DOHH2 (cell line): Measurements from ENCODE around the gene LKAAEAR1.

Experiments
- H3F3A ChIP-seq: fragments of 200-600 bp; sonication (generic), shearing (Covaris generic); 2 replicates; pipeline ENCODE4 v1.6.0; 2016; ENCODE audit warnings: antibody characterized with exemption, mild to moderate bottlenecking; ENCODE audit not compliant: control insufficient read depth, insufficient read depth
- H3K27ac ChIP-seq: fragments of 200-600 bp; sonication (generic); 2 replicates; pipeline ENCODE4 v1.5.1; 2014; ENCODE audit warnings: low read depth, mild to moderate bottlenecking, low read length, moderate library complexity
- H3K27me3 ChIP-seq: fragments of 200-600 bp; sonication (generic); 2 replicates; pipeline ENCODE4 v1.6.1; 2014; ENCODE audit warnings: mild to moderate bottlenecking, low read length, mixed read lengths; ENCODE audit not compliant: control insufficient read depth
- H3K36me3 ChIP-seq: fragments of 200-600 bp; sonication (generic); 2 replicates; pipeline ENCODE4 v1.6.1; 2014; ENCODE audit warnings: mild to moderate bottlenecking, low read length, moderate library complexity, mixed read lengths; ENCODE audit not compliant: control insufficient read depth
- H3K4me1 ChIP-seq: fragments of 200-600 bp; sonication (generic); 2 replicates; pipeline ENCODE4 v1.6.1; 2014; ENCODE audit warnings: mild to moderate bottlenecking, low read length, mixed read lengths; ENCODE audit not compliant: control insufficient read depth
- H3K4me2 ChIP-seq: fragments of 200-600 bp; sonication (generic); 2 replicates; pipeline ENCODE4 v1.6.0; 2014; ENCODE audit warnings: mild to moderate bottlenecking, low read length, moderate library complexity
- H3K4me3 ChIP-seq: fragments of 200-600 bp; sonication (generic); 2 replicates; pipeline ENCODE4 v1.5.1; 2014; ENCODE audit warnings: mild to moderate bottlenecking, low read length, mixed read lengths
- H3K79me2 ChIP-seq: fragments of 200-600 bp; sonication (generic); 2 replicates; pipeline ENCODE4 v1.6.1; 2014; ENCODE audit warnings: mild to moderate bottlenecking, low read length, mixed read lengths; ENCODE audit not compliant: control insufficient read depth
- H3K9me2 ChIP-seq: fragments of 200-600 bp; sonication (generic); replicated peaks from 2 replicates; pipeline ENCODE4 v1.6.1; 2014; ENCODE audit warnings: mild to moderate bottlenecking, low read length, mixed read lengths; ENCODE audit not compliant: control insufficient read depth
- H3K9me3 ChIP-seq: fragments of 200-600 bp; sonication (generic); 2 replicates; pipeline ENCODE4 v1.6.1; 2014; ENCODE audit warnings: antibody characterized with exemption, low read length, mixed read lengths; ENCODE audit not compliant: control insufficient read depth, insufficient read depth
- H4K20me1 ChIP-seq: fragments of 200-600 bp; sonication (generic); 2 replicates; pipeline ENCODE4 v1.6.0; 2014; ENCODE audit warnings: low read depth, mild to moderate bottlenecking, antibody characterized with exemption, low read length, moderate library complexity; ENCODE audit not compliant: control insufficient read depth, insufficient read depth
- EZH2phosphoT487 ChIP-seq: fragments of 200-600 bp; sonication (generic); IDR thresholded peaks from 2 replicates; pipeline ENCODE4 v1.6.1; 2017; ENCODE audit warnings: borderline replicate concordance, mild to moderate bottlenecking, antibody characterized with exemption, low read length, moderate library complexity, mixed read lengths
- TF ChIP-seq, protein P1 (sequence below): fragments of 200-600 bp; sonication (generic); IDR thresholded peaks from one replicate; pipeline ENCODE4 v1.5.1; 2014; ENCODE audit warnings: antibody characterized with exemption, mild to moderate bottlenecking, low read depth, low read length; ENCODE audit not compliant: poor library complexity, severe bottlenecking

Gene LKAAEAR1

DNA sequence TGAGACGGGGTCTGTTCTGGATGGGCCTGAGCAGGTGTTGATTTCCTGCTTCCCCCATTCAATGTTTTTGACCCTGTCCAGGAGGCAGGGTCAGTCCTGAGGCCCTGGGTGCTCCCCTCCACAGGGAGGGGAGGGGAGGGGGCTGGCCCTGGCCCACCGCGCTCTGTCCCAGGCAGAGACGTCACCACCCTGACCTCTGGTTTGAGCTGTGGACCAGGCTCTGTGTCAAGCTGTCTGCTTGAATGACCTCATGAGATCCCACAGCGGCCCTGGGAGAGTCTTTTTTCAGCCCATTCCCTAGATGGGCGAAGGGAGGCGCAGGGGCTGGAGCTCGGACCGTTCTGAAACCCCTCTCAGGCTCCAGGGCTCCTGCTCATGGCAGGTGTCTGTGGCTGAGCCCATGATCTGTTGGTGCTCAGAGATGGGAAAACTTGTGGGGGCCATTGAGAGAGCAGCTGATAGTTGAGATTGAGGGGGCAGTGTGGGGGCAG, 8.9 kb upstream of the LKAAEAR1 start:
- Histone ChIP-seq H3K27ac (no peak overlapping the region), H3K4me1 (no peaks in the 10 kb centered on the region), H3K9me2 (no peaks in the 10 kb centered on the region), H3K4me2 (no peak overlapping the region), H4K20me1 (no peaks in the 10 kb centered on the region), H3F3A (no peaks in the 10 kb centered on the region), H3K27me3 (peaks cover 3% of the 10 kb centered on the region; the same call in 1 of the 2 replicates), H3K79me2 (no peaks in the 10 kb centered on the region), H3K4me3 (no peak overlapping the region), H3K9me3 (peaks cover 8% of the 10 kb centered on the region; the same call in 1 of the 2 replicates), H3K36me3 (no peaks in the 10 kb centered on the region)
- TF ChIP-seq, protein P1, sequence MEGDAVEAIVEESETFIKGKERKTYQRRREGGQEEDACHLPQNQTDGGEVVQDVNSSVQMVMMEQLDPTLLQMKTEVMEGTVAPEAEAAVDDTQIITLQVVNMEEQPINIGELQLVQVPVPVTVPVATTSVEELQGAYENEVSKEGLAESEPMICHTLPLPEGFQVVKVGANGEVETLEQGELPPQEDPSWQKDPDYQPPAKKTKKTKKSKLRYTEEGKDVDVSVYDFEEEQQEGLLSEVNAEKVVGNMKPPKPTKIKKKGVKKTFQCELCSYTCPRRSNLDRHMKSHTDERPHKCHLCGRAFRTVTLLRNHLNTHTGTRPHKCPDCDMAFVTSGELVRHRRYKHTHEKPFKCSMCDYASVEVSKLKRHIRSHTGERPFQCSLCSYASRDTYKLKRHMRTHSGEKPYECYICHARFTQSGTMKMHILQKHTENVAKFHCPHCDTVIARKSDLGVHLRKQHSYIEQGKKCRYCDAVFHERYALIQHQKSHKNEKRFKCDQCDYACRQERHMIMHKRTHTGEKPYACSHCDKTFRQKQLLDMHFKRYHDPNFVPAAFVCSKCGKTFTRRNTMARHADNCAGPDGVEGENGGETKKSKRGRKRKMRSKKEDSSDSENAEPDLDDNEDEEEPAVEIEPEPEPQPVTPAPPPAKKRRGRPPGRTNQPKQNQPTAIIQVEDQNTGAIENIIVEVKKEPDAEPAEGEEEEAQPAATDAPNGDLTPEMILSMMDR, result no peak
- no peak for TF ChIP-seq EZH2phosphoT487

DNA sequence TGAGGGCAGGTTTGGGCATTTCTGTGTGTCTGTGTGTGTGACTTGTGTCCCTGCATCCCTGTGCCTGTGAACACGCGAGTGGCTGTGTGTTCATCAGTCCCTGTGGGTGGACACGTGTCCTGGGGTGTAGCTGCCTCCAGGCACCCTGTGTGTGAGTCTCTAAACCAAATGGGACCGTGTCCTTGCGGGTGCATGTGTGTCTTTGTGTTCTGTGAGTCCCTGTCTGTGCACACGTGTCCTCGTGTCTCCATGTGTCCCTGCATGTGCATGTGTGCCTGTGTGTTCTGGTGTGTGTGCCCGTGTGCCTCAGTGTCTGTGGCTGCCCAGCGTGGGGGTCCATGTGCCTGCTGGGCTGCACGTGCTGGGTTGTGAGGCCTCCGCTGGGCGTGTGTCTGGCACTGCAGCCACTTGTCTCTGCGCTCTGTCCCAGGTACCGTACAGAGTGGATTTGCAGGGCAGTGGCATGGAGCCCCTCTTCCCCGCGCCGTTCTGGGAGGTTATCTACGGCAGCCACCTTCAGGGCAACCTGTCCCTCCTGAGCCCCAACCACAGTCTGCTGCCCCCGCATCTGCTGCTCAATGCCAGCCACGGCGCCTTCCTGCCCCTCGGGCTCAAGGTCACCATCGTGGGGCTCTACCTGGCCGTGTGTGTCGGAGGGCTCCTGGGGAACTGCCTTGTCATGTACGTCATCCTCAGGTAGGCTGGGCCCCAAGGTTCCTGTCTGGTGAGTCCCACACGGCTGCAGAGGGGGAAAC, 8.2 kb upstream of the LKAAEAR1 start:
- Histone ChIP-seq H3K27ac (no peak overlapping the region), H3K4me2 (no peak overlapping the region), H3K4me3 (no peak overlapping the region), H3K79me2 (no peaks in the 10 kb centered on the region), H3K36me3 (no peaks in the 10 kb centered on the region), H3K4me1 (no peaks in the 10 kb centered on the region), H3K9me3 (peaks cover 12% of the 10 kb centered on the region; the same call in 1 of the 2 replicates), H3K9me2 (no peaks in the 10 kb centered on the region), H4K20me1 (no peaks in the 10 kb centered on the region), H3K27me3 (peaks cover 3% of the 10 kb centered on the region; the same call in 1 of the 2 replicates), H3F3A (no peaks in the 10 kb centered on the region)
- no peak for TF ChIP-seq EZH2phosphoT487
- TF ChIP-seq, protein P1, result no peak

DNA sequence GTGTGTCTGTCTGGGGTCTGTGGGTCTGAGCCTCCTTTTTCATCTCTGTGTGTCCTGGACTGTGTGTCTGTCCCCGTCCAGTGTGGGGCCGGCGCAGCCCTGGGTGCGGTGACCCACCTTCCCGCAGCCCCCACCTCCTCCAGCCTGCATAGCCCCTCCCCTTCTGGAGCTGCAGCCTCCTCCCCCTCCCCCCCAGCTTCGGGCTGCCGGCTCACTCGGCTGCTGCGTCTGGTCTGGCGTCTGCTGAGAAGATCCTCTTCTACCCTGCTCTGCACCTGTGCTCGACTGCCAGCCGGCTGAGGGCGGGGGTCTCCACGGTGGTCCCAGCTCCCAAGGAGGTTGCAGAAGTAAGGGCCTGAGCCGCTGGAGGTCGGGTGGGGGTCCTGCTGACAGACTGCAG, 7.6 kb upstream of the LKAAEAR1 start:
- H3F3A ChIP-seq, result no peaks in the 10 kb centered on the region
- peaks cover 11% of the 10 kb centered on the region; the same call in 1 of the 2 replicates for H3K9me3 ChIP-seq
- no peak overlapping the region for H3K4me3 ChIP-seq
- H3K9me2 ChIP-seq, result no peaks in the 10 kb centered on the region
- no peaks in the 10 kb centered on the region for H3K79me2 ChIP-seq
- H3K27ac ChIP-seq, result no peak overlapping the region
- no peak overlapping the region for H3K4me2 ChIP-seq
- H4K20me1 ChIP-seq, result no peaks in the 10 kb centered on the region
- no peak for TF ChIP-seq EZH2phosphoT487
- TF ChIP-seq, protein P1, result no peak
- H3K4me1 ChIP-seq, result no peaks in the 10 kb centered on the region
- peaks cover 3% of the 10 kb centered on the region; the same call in 1 of the 2 replicates for H3K27me3 ChIP-seq
- no peaks in the 10 kb centered on the region for H3K36me3 ChIP-seq
